GM11168 (cell line): ENCODE results near the gene ADAMTSL1.

Source experiments
- in situ Hi-C: fragments of 300-500 bp; cut with MboI; formaldehyde crosslinking; loops from one replicate; pipeline ENCODE4 v1.12.0; 2022; ENCODE audit warnings: low sequenced_read_pairs; ENCODE audit not compliant: unreplicated experiment

The ADAMTSL1 gene

GRCh38 chr9:18683851-18684250, 209.9 kb downstream of the ADAMTSL1 start:
- in situ Hi-C loops, result no loop called here

DNA sequence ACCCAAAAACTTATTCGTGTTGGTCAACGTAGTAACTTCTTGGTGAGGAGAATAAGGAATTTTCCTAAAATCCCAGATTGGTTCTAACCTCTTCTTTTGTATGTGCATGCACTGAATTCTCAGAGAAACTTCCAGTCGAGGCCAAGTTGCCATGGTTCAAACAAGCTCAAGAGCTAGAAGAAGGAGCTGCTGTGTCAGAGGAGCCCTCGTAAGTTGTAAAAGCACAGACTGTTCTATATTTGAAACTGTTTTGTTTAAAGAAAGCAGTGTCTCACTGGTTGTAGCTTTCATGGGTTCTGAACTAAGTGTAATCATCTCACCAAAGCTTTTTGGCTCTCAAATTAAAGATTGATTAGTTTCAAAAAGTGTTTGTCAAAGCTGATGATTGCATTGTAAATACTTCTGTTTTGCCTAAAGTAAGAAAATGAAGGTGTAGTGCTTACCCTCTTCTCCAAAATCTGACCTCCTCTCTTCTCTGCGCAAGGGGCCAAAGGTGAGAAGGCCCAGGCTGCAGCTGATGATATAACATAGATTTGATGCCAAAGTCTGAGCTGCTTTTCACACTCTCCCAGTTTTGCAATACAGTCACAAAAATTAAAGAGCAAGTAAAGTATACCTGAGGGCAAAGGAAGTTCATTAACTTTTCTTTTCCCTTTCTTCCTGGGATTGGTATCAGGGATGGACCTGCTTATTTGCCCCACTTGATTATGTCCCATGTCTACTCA, 210.8 kb downstream of the ADAMTSL1 start:
- in situ Hi-C loops, result no loop called here

- in situ Hi-C loops, result no loop called here
Observed at GRCh38 chr9:18688581-18689565, 214.9 kb downstream of the ADAMTSL1 start.

DNA sequence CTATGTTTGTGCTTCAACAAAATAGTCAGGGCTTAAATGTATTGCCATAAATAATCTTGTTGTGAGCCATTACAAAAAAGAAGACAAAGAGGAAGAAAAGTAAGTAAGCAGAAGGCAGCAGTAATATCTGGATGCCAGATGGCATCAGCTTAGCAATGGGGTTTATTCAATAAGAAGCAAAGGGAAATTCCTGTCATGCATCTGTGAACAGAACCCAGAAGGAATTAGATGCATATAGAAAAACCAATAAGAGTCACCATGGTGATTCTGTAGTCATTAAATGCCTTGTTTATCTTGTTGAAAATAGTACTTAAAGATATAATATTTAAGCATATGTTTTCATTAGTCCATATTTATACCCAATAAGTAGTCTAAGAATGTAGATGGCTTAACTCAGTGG, 216.0 kb downstream of the ADAMTSL1 start:
- in situ Hi-C loops, result no loop called here

DNA sequence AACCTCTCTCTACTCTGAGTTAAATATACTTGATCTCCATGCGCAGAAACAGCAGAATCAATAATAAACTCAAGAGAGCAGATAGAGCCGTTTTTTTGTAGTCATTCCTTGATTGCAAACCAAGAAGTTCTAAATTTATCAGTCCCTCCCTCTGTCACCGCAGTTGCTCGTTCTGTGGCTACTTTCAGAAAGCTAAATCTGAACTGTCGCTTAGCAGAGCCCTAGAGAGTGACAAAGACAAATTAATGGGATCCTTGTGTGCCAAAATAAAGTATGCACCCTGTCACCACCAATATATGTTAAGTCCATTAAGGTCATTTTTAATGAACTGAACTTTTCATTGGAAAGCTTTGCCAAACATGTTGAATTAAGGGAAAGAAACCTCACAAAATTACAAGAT, 218.3 kb downstream of the ADAMTSL1 start:
- in situ Hi-C loops, result no loop called here

DNA sequence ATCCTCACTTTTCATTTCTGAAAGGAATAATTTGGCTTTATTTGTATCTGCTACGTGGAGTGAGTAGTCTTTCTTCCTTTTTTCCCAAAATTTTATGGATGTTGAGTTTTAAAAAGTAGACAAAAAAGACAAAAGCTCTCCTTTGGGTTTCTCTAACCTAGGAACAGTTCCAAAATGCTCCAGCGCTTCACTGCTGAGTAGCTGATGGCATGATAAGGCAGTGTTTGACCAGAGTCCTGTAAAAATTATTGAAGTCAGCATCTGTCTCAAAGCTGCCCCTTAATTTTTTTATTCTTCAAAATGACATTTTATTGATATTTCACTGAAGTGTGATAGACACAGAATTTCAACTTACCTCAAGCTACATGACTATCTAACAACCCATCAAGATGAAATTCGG, 219.0 kb downstream of the ADAMTSL1 start:
- in situ Hi-C loops, result no loop called here

GRCh38 chr9:18694959-18695668, 221.2 kb downstream of the ADAMTSL1 start:
- in situ Hi-C loops, result no loop called here

GRCh38 chr9:18698992-18699391, 225.0 kb downstream of the ADAMTSL1 start:
- in situ Hi-C loops, result no loop called here

DNA sequence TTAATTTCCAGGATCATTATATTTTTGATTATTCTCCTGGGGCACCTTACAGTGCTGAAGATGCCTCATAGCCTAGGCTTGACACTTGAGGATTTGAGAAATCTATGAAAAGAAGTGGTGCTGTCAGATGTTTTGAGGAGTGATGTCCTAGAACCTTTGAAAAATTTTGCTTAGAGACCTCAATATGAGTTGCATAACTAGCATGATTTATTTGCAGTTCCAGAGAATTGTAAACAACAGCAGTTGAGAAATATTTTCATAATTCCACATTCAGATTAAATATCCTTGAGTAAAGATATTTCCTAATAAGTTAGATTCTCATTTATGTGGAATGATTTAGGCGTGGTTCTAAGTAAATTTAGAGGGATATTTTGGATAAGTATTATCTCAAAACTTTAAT, 225.8 kb downstream of the ADAMTSL1 start:
- in situ Hi-C loops, result no loop called here

DNA sequence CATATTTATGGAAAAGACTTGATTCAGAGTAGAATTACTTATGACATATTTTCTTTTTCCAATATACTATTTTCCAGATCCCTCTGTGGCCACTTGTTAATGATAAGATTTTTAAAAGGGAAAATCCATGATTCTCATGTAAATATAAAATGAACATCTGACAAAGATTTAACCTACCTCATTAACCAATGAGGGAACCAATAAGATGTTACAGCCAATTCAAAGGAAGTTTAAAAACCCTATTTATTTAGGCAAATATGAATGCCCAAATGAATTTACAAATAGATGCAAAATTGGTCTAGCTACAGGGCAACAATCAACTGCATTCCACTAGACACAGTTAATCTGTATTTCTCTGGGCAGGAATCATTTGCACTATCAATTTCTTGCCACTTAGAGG, 226.8 kb downstream of the ADAMTSL1 start:
- in situ Hi-C loops, result no loop called here

- in situ Hi-C loops, result no loop called here
Observed at GRCh38 chr9:18703151-18703900, 229.4 kb downstream of the ADAMTSL1 start.

GRCh38 chr9:18703901-18704379, 230.0 kb downstream of the ADAMTSL1 start:
- in situ Hi-C loops, result no loop called here

DNA sequence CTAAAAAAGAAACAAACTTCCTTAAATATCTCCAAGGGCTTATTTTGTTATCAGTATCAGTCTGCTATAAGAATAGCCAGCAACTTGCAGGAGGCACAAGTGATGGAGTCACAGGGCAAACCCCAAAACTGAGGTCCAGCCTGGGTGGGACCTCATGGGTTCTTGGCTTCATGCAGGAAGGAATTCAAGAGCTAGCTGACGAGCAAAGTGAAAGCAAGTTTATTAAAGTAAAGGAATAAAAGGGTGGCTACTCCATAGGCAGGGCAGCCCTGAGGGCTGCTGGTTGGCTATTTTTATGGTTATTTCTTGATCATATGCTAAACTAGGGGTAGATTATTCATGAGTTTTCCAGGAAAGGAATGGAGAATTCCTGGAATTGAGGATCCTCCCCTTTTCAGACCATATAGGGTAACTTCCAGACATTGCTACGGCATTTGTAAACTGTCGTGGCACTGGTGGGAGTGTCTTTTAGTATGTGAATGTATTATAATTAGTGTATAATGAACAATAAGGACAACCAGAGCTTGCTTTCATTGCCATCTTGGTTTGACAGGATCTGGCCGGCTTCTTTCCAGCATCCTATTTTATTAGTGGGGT, 231.9 kb downstream of the ADAMTSL1 start:
- in situ Hi-C loops, result no loop called here

- in situ Hi-C loops, result no loop called here
Observed at GRCh38 chr9:18706648-18707047, 232.7 kb downstream of the ADAMTSL1 start.

GRCh38 chr9:18707061-18707461, 233.1 kb downstream of the ADAMTSL1 start:
- in situ Hi-C loops, result no loop called here

DNA sequence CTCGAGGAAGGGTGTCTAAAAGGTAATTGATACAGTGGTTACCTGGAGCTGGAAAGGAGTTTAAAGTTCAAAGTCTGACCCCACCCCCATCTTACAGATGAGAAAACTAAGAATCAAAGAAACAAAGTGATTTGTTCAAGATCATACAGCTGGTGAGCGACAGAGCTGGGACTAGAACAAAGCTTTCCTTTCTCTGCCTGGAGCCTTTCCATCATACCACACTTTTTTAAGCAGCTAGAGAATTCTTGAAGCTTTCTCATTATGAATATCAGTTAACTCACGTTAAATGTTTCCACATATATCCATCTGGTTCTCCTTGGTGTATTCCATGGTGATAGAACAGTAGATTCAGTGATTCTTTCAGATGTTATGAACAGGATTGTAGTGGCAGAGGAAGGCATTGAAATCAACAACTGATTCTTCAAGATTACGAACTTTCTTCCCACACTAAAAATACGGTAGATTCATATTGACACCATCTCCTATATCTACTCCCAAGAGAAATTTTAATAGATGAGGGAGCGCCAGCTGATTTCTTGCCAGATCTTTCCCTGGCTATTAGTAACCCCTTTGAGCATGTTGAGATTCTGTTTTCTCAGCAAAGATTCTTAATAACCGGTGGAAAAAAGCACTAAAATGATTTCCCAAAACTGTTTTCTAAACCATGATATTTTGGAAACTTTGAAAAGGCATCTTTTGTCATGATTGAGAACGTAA, 233.7 kb downstream of the ADAMTSL1 start:
- in situ Hi-C loops, result no loop called here

- in situ Hi-C loops, result no loop called here
Observed at GRCh38 chr9:18708429-18708828, 234.5 kb downstream of the ADAMTSL1 start.

- in situ Hi-C loops, result no loop called here
Observed at GRCh38 chr9:18710065-18710464, 236.1 kb downstream of the ADAMTSL1 start.

DNA sequence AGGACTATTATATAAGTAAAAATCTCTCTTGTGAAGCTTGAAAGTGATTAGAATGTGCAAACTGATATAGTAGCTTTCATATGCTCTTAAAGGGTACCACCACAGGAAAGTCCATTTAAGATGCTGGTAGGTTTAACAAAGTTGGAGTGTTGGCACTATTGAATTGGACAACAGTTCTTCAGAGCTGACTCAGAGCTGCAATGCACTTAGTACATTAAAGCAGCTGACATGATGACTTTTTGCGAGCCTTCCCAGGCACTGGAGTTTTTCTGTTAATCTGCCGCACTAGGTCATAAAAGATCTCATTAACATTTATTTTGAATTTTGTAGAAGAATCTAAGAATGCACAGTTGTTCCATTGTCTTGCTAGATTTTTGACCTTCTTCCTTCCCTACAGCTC, 243.8 kb downstream of the ADAMTSL1 start:
- in situ Hi-C loops, result no loop called here
